ENCODE measurements around the gene ACSM2A. TPM values are rescaled to one million over a fixed set of nuclear protein-coding genes. Genes with fewer than 3 reads are reported as not detected.
"Not testable (repeated sequence)": the region's sequence is repeated elsewhere in the genome, so short reads cannot be mapped to it uniquely, and the experiment has no call there.

ACSM2A gene
- total and polyA plus RNA-seq, 10 of the 15 experiments (the other 5 are each of a cell fraction or from before 2014, with no cell fraction given), result not detected

GRCh38 chr16:20439820-20440231 lies 11.5 kb upstream of the ACSM2A start:
- H3K79me2 ChIP-seq (ENCODE audit: control insufficient read depth, insufficient read depth, low read length); RAD21 ChIA-PET (ENCODE audit: unreplicated experiment); BruUV-seq (replicated peaks); H3K4me2 ChIP-seq (ENCODE audit: control insufficient read depth, insufficient read depth); in situ Hi-C loops (cut with MboI); CTCF ChIA-PET; H3K27ac ChIP-seq (ENCODE audit: control insufficient read depth, insufficient read depth); SMC1A ChIA-PET (ENCODE audit: uncharacterized antibody, unreplicated experiment); H3K9me3 ChIP-seq (replicated peaks; ENCODE audit: control insufficient read depth, insufficient read depth, low read length); H3K4me1 ChIP-seq (ENCODE audit: control insufficient read depth, insufficient read depth, low read length); ATAC-seq; H3K36me3 ChIP-seq (ENCODE audit: control insufficient read depth in 2 of 2, insufficient read depth in 2 of 2, low read length in 1 of 2); FAIRE-seq; H3K27me3 ChIP-seq (replicated peaks in 1 of 2; ENCODE audit: control insufficient read depth in 2 of 2, insufficient read depth in 2 of 2, low read length in 1 of 2); H3K4me3 ChIP-seq; H4K20me1 ChIP-seq (ENCODE audit: control insufficient read depth, insufficient read depth); H3K9ac ChIP-seq (ENCODE audit: control insufficient read depth, insufficient read depth, low read length); H2AFZ ChIP-seq (ENCODE audit: control insufficient read depth, low read depth, low read length); intact Hi-C loops (cut with micrococcal nuclease; ENCODE audit: unreplicated experiment); DNase-seq (ENCODE audit: low read depth, low spot score); POLR2A ChIA-PET: not testable (repeated sequence)
- 67% methylated on average over 3 of the region's 3 CpGs for WGBS (ENCODE audit: insufficient coverage, insufficient replicate concordance, low lambda C conversion rate, missing lambda C conversion rate)

GRCh38 chr16:20440731-20441130 lies 10.6 kb upstream of the ACSM2A start:
- 47% methylated on average over 1 of the region's 1 CpG for WGBS (ENCODE audit: insufficient coverage, insufficient replicate concordance, low lambda C conversion rate, missing lambda C conversion rate)

More at GRCh38 chr16:20440731-20441130, 10.6 kb upstream of the ACSM2A start:
- H3K27ac ChIP-seq (ENCODE audit: control insufficient read depth, insufficient read depth); H3K27me3 ChIP-seq (replicated peaks in 1 of 2; ENCODE audit: control insufficient read depth in 2 of 2, insufficient read depth in 2 of 2, low read length in 1 of 2); H4K20me1 ChIP-seq (ENCODE audit: control insufficient read depth, insufficient read depth); H3K36me3 ChIP-seq (ENCODE audit: control insufficient read depth in 2 of 2, insufficient read depth in 2 of 2, low read length in 1 of 2); DNase-seq (ENCODE audit: low read depth, low spot score); H3K9ac ChIP-seq (ENCODE audit: control insufficient read depth, insufficient read depth, low read length); H3K9me3 ChIP-seq (replicated peaks; ENCODE audit: control insufficient read depth, insufficient read depth, low read length); ATAC-seq; POLR2A ChIA-PET; SMC1A ChIA-PET (ENCODE audit: uncharacterized antibody, unreplicated experiment); H3K79me2 ChIP-seq (ENCODE audit: control insufficient read depth, insufficient read depth, low read length); H3K4me1 ChIP-seq (ENCODE audit: control insufficient read depth, insufficient read depth, low read length); intact Hi-C loops (cut with micrococcal nuclease; ENCODE audit: unreplicated experiment); in situ Hi-C loops (cut with MboI); BruUV-seq (replicated peaks); H2AFZ ChIP-seq (ENCODE audit: control insufficient read depth, low read depth, low read length); H3K4me3 ChIP-seq; H3K4me2 ChIP-seq (ENCODE audit: control insufficient read depth, insufficient read depth); FAIRE-seq; RAD21 ChIA-PET (ENCODE audit: unreplicated experiment): not testable (repeated sequence)
- CTCF ChIA-PET, result interaction anchor here (0.7 kb wide), 1 partner anchor 10 kb away, joined by 3 read pairs; the partner anchor contains the start of gene ACSM2A

Data from GM12878 (cell line).